ENCODE results near the gene RAB3GAP1.

DNA sequence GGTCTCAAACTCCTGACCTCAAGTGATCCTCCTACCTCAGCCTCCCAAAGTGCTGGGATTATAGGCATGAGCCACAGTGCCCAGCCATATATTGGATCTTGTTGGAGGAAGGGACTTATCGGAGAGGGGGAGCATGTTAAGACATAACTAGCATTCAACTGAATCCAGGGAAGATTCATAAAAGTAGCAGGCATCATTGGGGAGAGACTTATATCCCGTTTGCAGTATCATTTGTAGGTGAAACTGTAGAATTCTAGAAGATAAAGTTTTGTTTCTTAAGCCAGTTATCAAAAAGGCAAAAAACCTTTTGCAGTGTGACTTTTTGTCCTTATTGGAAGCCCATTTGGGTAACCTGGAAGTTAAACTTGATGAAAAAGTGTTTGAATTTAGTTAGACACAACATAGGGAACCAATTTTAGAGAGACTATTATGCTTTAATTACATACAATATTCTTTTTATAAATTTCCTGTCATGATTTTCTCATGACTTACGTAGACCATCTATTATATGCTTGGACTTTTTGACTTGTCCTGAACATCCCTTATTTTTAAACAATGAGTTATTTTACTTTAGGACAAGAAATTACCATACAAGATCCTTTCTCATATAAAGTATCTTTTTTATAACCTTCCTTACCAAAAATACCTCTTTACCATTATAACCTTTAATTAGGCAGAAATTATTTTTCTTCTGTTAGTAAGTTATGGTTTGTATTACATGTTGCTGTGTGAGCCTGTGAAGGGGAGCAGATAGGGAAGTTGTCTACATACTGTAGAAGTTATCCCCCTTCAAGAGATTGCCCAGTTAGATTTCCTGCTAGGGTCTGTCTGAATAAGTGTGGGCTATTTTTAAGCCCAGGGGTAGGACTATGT is 20.3 kb downstream of the RAB3GAP1 start:
- TF ChIP-seq CTCF (IDR thresholded peaks at IDR 0.05) (no peak), TCF7L2 (IDR thresholded peaks at IDR 0.05; ENCODE audit: low read depth, low read length) (no peak), REST (IDR thresholded peaks at IDR 0.05; ENCODE audit: insufficient read depth in 1 of 2, low read depth in 2 of 2, low read length in 1 of 2) (no peak)
